Non-pigmented ciliary epithelial cell (primary cell): ENCODE results near the gene MEX3A.
"Not testable (repeated sequence)": the region's sequence is repeated elsewhere in the genome, so short reads cannot be mapped to it uniquely, and the experiment has no call there.

Experiments used
- DNase-seq: peaks from one replicate; pipeline ENCODE4 v3.0.0-alpha.2; 2010; ENCODE audit warnings: low read depth

The MEX3A gene

GRCh38 chr1:156118177-156118868 lies 36.1 kb upstream of the MEX3A start:
- DNase-seq = no peak

GRCh38 chr1:156117414-156118176 lies 35.3 kb upstream of the MEX3A start:
- no peak for DNase-seq

GRCh38 chr1:156116731-156117130 lies 34.5 kb upstream of the MEX3A start:
- not testable (repeated sequence) for DNase-seq

GRCh38 chr1:156115514-156116374 lies 33.5 kb upstream of the MEX3A start:
- no peak for DNase-seq

DNA sequence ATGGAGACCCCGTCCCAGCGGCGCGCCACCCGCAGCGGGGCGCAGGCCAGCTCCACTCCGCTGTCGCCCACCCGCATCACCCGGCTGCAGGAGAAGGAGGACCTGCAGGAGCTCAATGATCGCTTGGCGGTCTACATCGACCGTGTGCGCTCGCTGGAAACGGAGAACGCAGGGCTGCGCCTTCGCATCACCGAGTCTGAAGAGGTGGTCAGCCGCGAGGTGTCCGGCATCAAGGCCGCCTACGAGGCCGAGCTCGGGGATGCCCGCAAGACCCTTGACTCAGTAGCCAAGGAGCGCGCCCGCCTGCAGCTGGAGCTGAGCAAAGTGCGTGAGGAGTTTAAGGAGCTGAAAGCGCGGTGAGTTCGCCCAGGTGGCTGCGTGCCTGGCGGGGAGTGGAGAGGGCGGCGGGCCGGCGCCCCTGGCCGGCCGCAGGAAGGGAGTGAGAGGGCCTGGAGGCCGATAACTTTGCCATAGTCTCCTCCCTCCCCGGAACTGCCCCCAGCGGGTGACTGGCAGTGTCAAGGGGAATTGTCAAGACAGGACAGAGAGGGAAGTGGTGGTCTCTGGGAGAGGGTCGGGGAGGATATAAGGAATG lies 32.8 kb upstream of the MEX3A start:
- DNase-seq = no peak

DNA sequence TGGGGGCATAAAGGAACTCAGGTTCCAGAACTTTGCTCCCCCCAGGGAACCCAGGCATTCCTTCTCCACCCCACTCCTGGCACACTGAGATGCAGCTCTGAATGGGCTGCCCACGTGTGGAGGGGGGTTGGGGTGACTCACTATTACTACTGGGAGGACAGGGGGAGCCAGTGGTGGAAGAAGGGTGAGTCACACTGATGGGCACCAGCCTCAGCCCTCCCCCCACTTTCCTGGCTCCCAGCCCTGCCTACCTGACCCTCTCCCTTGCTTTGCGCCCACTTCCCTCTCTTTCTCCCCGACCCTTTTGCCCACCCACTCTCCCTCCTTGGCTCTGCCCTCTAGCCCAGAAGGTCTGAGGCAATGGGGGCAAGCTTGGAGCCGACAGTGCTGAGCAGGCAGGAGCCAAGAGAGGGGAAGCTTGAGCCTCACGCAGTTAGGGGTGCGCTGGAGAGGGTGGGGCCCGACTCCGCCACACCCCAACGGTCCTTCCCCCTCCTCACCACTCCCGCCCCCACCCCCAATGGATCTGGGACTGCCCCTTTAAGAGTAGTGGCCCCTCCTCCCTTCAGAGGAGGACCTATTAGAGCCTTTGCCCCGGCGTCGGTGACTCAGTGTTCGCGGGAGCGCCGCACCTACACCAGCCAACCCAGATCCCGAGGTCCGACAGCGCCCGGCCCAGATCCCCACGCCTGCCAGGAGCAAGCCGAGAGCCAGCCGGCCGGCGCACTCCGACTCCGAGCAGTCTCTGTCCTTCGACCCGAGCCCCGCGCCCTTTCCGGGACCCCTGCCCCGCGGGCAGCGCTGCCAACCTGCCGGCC lies 32.0 kb upstream of the MEX3A start, which contains the start of gene LMNA:
Gene LMNA, plus strand, starts transcription at position 611 of the 818 bp plus-strand sequence. CDS start 208 bp downstream, outside the sequence.
- no peak for DNase-seq

GRCh38 chr1:156113282-156113950 lies 31.2 kb upstream of the MEX3A start:
- no peak for DNase-seq

- DNase-seq = no peak
These were observed 30.2 kb upstream of the MEX3A start for GRCh38 chr1:156112276-156113137.

GRCh38 chr1:156111355-156111962 lies 29.2 kb upstream of the MEX3A start:
- DNase-seq = no peak

DNA sequence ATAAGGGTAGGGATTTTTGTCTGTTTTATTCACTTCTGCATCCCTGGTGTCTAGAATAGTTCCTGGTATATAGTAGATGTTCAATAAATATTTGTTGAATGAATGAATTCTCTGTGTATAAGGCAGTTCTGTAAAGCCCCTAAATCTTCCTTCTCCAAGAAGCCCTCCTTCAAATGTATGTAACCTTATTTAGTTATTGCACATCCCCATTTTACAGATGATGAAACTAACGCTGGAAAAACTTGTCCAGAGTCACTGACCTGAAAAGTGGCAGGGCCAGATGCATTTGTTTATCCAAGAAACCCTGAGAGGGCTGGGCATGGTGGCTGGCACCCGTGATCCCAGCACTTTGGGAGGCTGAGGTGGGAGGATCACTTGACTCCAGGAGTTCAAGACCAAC lies 28.0 kb upstream of the MEX3A start:
- no peak for DNase-seq

DNA sequence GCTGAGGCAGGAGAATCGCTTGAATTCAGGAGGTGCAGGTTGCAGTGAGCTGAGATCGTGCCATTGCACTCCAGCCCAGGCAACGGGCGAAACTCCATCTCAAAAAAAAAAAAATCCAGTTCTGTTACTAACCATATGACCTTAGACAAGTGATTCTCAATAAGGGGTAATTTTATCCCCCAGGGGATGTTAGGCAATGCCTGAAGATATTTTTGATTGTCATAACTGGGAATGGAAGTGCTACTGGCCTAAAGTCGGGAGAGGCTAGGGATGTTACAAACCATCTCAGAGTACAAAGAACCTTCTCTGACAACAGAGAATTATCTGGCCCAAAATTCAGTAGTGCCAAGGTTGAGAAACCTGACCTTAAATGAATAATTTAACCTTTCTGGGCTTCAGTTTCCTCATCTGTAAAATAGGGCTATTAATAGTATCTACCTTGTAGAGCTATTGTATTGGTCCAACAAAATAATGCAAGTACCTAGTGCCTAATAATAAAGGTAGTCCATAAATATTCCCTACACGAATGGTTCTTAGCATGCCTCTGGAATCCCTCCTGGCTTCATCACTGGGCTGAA lies 26.5 kb upstream of the MEX3A start:
- DNase-seq = no peak

GRCh38 chr1:156108057-156108456 lies 25.8 kb upstream of the MEX3A start:
- DNase-seq = no peak

GRCh38 chr1:156106624-156107488 lies 24.6 kb upstream of the MEX3A start:
- DNase-seq = no peak

- no peak for DNase-seq
These were observed 22.9 kb upstream of the MEX3A start for GRCh38 chr1:156104861-156105832.

- no peak for DNase-seq
These were observed 22.0 kb upstream of the MEX3A start for GRCh38 chr1:156104065-156104810.

DNA sequence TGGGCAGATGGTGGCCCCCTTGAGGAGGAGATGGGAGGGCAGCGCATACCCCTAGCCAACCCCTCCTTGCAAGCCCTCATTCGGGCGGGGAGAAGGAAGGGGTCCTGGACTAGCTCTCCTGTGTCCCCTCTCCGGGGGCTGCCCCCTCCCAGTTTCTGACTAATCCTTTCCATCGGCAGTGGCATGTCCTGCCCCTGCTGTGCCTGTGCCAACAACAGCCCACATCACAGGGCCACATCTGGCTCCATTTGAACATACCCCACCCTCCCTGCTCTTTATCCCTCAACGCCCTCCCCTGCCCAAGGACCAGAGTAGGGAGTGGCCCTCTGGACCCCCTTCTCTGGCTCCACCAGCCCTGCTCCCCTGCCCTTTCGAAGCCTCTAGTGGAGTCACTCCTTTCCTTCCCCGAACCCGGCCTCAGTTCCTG lies 21.3 kb upstream of the MEX3A start:
- no peak for DNase-seq
